Osteoblast (primary cell): Measurements from ENCODE around the gene DENND1C. TPM values are rescaled to one million over a fixed set of nuclear protein-coding genes. Genes with fewer than 3 reads are reported as not detected.

ENCODE experiments used
- DNase-seq: peaks from one replicate; pipeline ENCODE4 v3.0.0; 2011; ENCODE audit warnings: low spot score, mixed read lengths; ENCODE audit not compliant: insufficient read length; ENCODE audit errors: missing footprints
- H2AFZ ChIP-seq: 2 replicates; pipeline ENCODE4 v1.6.0; 2011; ENCODE audit warnings: mild to moderate bottlenecking, low read length
- H3K27ac ChIP-seq: 2 replicates; pipeline ENCODE4 v1.5.1; 2011; ENCODE audit warnings: mild to moderate bottlenecking, low read depth, low read length, moderate library complexity
- H3K27me3 ChIP-seq: 2 replicates; pipeline ENCODE4 v1.6.0; 2012; ENCODE audit warnings: mild to moderate bottlenecking, control low read depth, inconsistent platforms, low read length, moderate library complexity; ENCODE audit not compliant: insufficient read depth
- H3K36me3 ChIP-seq: 2 replicates; pipeline ENCODE4 v1.5.1; 2011; ENCODE audit warnings: mild to moderate bottlenecking, low read length, control low read depth, moderate library complexity; ENCODE audit not compliant: insufficient read depth
- H3K4me1 ChIP-seq: 2 replicates; pipeline ENCODE4 v1.5.1; 2011; ENCODE audit warnings: mild to moderate bottlenecking, low read length, control low read depth, moderate library complexity; ENCODE audit not compliant: insufficient read depth
- H3K4me2 ChIP-seq: 2 replicates; pipeline ENCODE4 v1.6.0; 2011; ENCODE audit warnings: mild to moderate bottlenecking, low read length; ENCODE audit not compliant: insufficient read depth
- H3K4me3 ChIP-seq: fragments of 200-600 bp; sonication (generic); 3 replicates; pipeline ENCODE4 v1.5.1; 2012; ENCODE audit warnings: mild to moderate bottlenecking, low read length, inconsistent platforms; ENCODE audit not compliant: insufficient read depth
- H3K79me2 ChIP-seq: 2 replicates; pipeline ENCODE4 v1.6.0; 2012; ENCODE audit warnings: mild to moderate bottlenecking, low read length, control low read depth, inconsistent platforms; ENCODE audit not compliant: insufficient read depth
- H3K9me3 ChIP-seq: 2 replicates; pipeline ENCODE4 v1.5.1; 2011; ENCODE audit warnings: low read depth, low read length, control low read depth
- H4K20me1 ChIP-seq: 2 replicates; pipeline ENCODE4 v1.6.0; 2012; ENCODE audit warnings: mild to moderate bottlenecking, low read length, control low read depth; ENCODE audit not compliant: insufficient read depth
- total RNA-seq: library from RNA; depleted of rRNA; stranded (reverse); fragments of >200 nt; gene quantifications from 2 replicates; pipeline ENCODE4 v1.2.3, GENCODE V29; 2012
- TF ChIP-seq, protein P1 (sequence below): IDR thresholded peaks from 2 replicates; pipeline ENCODE4 v1.5.1; 2011; ENCODE audit warnings: mild to moderate bottlenecking, low read depth, low read length, moderate library complexity; ENCODE audit errors: extremely low read depth

The DENND1C gene
- total RNA-seq, 1 donor = not detected

DNA sequence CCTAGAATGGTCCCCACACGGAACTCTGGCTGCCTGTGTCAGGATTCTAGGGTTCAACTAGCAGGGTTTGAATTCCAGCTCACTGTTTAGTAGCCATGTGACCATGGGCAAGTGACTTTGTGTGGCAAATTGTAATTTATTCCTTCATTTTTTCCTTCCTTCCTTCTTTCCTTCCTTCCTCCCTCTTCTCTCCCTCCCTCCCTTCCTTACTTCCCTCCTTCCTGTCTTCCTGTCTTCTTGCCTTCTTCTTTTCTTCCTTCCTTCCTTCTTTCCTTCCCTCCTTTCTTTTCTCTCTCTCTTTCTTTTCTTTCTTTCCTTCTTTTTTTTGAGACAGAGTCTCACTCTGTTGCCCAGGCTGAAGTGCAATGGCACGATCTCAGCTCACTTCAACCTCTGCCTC, 8.5 kb upstream of the DENND1C start:
- H3K79me2 ChIP-seq = no peaks in the 10 kb centered on the region
- TF ChIP-seq, protein P1, sequence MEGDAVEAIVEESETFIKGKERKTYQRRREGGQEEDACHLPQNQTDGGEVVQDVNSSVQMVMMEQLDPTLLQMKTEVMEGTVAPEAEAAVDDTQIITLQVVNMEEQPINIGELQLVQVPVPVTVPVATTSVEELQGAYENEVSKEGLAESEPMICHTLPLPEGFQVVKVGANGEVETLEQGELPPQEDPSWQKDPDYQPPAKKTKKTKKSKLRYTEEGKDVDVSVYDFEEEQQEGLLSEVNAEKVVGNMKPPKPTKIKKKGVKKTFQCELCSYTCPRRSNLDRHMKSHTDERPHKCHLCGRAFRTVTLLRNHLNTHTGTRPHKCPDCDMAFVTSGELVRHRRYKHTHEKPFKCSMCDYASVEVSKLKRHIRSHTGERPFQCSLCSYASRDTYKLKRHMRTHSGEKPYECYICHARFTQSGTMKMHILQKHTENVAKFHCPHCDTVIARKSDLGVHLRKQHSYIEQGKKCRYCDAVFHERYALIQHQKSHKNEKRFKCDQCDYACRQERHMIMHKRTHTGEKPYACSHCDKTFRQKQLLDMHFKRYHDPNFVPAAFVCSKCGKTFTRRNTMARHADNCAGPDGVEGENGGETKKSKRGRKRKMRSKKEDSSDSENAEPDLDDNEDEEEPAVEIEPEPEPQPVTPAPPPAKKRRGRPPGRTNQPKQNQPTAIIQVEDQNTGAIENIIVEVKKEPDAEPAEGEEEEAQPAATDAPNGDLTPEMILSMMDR = no peak
- no peak overlapping the region for H3K27ac ChIP-seq
- no peaks in the 10 kb centered on the region for H3K4me1 ChIP-seq
- H4K20me1 ChIP-seq = no peaks in the 10 kb centered on the region
- no peak overlapping the region for H3K4me2 ChIP-seq
- no peak overlapping the region for H3K4me3 ChIP-seq
- DNase-seq = no peak
- no peaks in the 10 kb centered on the region for H3K9me3 ChIP-seq
- H3K27me3 ChIP-seq = no peaks in the 10 kb centered on the region
- H3K36me3 ChIP-seq = no peaks in the 10 kb centered on the region
- no peak overlapping the region for H2AFZ ChIP-seq

DNA sequence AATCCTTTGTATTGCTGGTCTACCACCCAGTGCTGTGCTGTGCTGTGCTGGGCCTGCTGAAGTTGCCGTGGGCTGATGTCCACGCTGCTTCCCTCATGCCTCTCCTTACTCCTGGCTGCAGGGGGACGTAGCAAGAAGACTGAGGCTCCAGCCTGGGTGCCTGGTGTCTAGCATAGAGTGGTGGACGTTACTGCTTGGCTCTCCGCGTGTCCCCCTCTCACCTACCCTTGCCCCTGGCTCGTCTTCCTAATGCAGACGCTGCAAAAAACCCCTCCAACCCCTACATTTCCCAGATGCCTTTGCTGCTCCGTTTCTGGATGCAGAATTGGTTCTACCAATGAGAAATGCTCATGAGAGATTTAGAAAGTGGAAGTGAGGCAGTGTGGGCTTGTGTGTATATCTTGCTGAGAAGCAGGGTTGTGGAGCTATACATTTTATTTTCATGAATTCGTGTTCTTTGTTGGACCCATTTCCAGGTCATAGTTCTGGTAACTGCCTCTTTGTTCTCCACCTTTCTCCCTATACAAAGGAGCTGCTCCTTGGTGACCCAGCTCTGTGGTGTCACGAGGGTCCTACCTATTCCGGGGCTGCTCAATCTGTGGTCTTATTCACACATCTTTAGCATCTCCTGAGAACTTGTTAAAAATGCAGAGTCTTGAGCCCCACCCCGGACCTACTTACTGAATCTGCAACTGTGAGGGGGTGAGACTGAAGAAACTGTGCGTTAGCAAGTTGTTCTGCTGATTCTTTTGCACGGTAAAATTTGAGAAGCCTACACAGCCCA, 7.9 kb upstream of the DENND1C start:
- DNase-seq = peak; percentile 10
- H2AFZ ChIP-seq = no peak overlapping the region
- TF ChIP-seq, protein P1 = no peak

DNA sequence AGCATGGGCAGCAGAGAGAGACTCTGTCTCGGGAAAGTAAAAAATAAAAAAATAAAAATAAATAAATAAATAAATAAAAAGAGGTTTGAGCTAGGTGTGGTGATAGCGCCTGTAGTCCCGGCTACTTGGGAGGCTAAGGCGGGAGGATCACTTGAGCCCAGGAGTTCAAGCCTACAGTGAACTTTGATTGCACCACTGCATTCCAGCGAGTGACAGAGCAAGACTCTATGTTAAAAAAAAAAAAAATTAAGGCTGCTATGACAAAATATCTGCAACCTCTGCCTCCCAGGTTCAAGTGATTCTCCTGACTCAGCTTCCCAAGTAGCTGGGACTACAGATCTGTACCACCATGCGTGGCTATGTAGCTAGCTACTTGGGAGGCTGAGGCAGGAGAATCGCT, 3.2 kb upstream of the DENND1C start:
- no peaks in the 10 kb centered on the region for H3K36me3 ChIP-seq
- no peaks in the 10 kb centered on the region for H3K79me2 ChIP-seq
- no peak overlapping the region for H3K27ac ChIP-seq
- no peaks in the 10 kb centered on the region for H3K9me3 ChIP-seq
- TF ChIP-seq, protein P1 = no peak
- no peaks in the 10 kb centered on the region for H4K20me1 ChIP-seq
- H3K4me3 ChIP-seq = no peak overlapping the region
- no peak overlapping the region for H3K4me2 ChIP-seq
- H3K4me1 ChIP-seq = no peaks in the 10 kb centered on the region
- H2AFZ ChIP-seq = no peak overlapping the region
- H3K27me3 ChIP-seq = no peaks in the 10 kb centered on the region
- DNase-seq = no peak

More for the DNA sequence above, 7.9 kb upstream of the DENND1C start:
- Histone ChIP-seq H3K4me2 (no peak overlapping the region), H3K79me2 (no peaks in the 10 kb centered on the region), H3K4me1 (no peaks in the 10 kb centered on the region), H3K4me3 (no peak overlapping the region), H3K36me3 (no peaks in the 10 kb centered on the region), H3K27me3 (no peaks in the 10 kb centered on the region), H3K27ac (no peak overlapping the region), H3K9me3 (no peaks in the 10 kb centered on the region), H4K20me1 (no peaks in the 10 kb centered on the region)

DNA sequence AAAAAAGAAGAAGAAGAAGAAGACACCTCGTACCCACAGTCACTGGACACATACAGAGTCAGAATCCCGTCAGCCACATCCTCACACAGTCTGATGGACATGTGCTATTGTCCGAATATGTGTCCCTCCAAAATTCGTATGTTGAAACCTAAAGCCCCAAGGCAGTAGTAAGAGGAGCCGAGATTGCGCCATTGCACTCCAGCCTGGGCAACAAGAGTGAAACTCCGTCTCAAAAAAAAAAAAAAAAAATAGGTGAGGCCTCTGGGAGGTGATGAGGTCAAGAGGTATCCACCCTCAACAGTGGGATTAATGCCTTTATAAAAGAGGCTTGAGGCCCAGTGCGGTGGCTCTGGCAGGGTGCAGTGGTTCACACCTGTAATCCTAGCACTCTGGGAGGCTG, 2.6 kb upstream of the DENND1C start:
- peak; percentile 39 for DNase-seq
- no peak overlapping the region for H3K4me3 ChIP-seq
- H2AFZ ChIP-seq = no peak overlapping the region
- no peak overlapping the region for H3K4me2 ChIP-seq
- H4K20me1 ChIP-seq = no peaks in the 10 kb centered on the region
- TF ChIP-seq, protein P1 = no peak
- no peaks in the 10 kb centered on the region for H3K79me2 ChIP-seq
- H3K9me3 ChIP-seq = no peaks in the 10 kb centered on the region
- no peaks in the 10 kb centered on the region for H3K27me3 ChIP-seq
- H3K36me3 ChIP-seq = no peaks in the 10 kb centered on the region
- no peaks in the 10 kb centered on the region for H3K4me1 ChIP-seq
- H3K27ac ChIP-seq = no peak overlapping the region
